ENCODE measurements around the gene PARVG.
A peak's percentile ranks its signal among the peaks of the same experiment; 100 is the strongest.

PARVG gene

GRCh38 chr22:44192816-44193534 lies 12.2 kb downstream of the PARVG start:
- no peak overlapping the region for H3K4me3 ChIP-seq (ENCODE audit: low read length)
- no peaks in the 10 kb centered on the region for H3K79me2 ChIP-seq (ENCODE audit: control insufficient read depth, low read length)
- no peaks in the 10 kb centered on the region for H3K9me2 ChIP-seq (replicated peaks; ENCODE audit: control insufficient read depth, low read length)
- H3K4me2 ChIP-seq (ENCODE audit: low read length) = no peak overlapping the region
- H3K27ac ChIP-seq (ENCODE audit: low read depth, low read length) = no peak overlapping the region
- no peaks in the 10 kb centered on the region for H3K9me3 ChIP-seq (ENCODE audit: control insufficient read depth, insufficient read depth, low read length)
- H3K36me3 ChIP-seq (ENCODE audit: control insufficient read depth, low read length) = no peaks in the 10 kb centered on the region
- H4K20me1 ChIP-seq (ENCODE audit: control insufficient read depth, insufficient read depth, low read depth, low read length) = no peaks in the 10 kb centered on the region
- H3K27me3 ChIP-seq (ENCODE audit: control insufficient read depth, low read length) = peaks cover 9% of the 10 kb centered on the region; the same call in 1 of the 2 replicates
- no peaks in the 10 kb centered on the region for H3F3A ChIP-seq (ENCODE audit: control insufficient read depth, insufficient read depth)
- TF ChIP-seq CTCF (IDR thresholded peaks at IDR 0.05; ENCODE audit: low read depth, low read length, poor library complexity, severe bottlenecking) = no peak
- no peak for TF ChIP-seq EZH2phosphoT487 (IDR thresholded peaks at IDR 0.05; ENCODE audit: borderline replicate concordance, low read length)
- H3K4me1 ChIP-seq (ENCODE audit: control insufficient read depth, low read length) = peaks cover 60% of the 10 kb centered on the region

DNA sequence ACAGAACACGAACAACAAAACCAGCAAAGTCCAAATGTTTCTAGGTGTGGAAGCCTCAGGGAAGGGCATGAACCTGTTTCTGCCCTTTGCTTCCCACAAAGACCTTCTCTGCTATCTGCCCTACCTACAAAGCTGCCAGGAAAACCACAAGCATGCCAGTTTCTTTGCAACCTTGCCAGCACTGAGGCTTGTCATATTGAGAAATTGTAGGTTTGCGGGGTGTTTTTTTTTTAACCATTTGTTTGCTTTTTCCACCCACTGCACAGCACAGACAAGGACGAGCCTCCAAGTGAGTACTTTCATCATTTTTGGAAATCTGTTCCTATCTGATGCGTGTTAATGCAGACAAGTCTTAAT lies 12.8 kb downstream of the PARVG start:
- H3K4me2 ChIP-seq (ENCODE audit: low read length) = no peak overlapping the region
- no peaks in the 10 kb centered on the region for H3K79me2 ChIP-seq (ENCODE audit: control insufficient read depth, low read length)
- no peaks in the 10 kb centered on the region for H3K9me2 ChIP-seq (replicated peaks; ENCODE audit: control insufficient read depth, low read length)
- no peaks in the 10 kb centered on the region for H3K36me3 ChIP-seq (ENCODE audit: control insufficient read depth, low read length)
- TF ChIP-seq EZH2phosphoT487 (IDR thresholded peaks at IDR 0.05; ENCODE audit: borderline replicate concordance, low read length) (no peak), CTCF (IDR thresholded peaks at IDR 0.05; ENCODE audit: low read depth, low read length, poor library complexity, severe bottlenecking) (no peak)
- H3K4me3 ChIP-seq (ENCODE audit: low read length) = no peak overlapping the region
- H3K9me3 ChIP-seq (ENCODE audit: control insufficient read depth, insufficient read depth, low read length) = no peaks in the 10 kb centered on the region
- peaks cover 9% of the 10 kb centered on the region; the same call in 1 of the 2 replicates for H3K27me3 ChIP-seq (ENCODE audit: control insufficient read depth, low read length)
- H4K20me1 ChIP-seq (ENCODE audit: control insufficient read depth, insufficient read depth, low read depth, low read length) = no peaks in the 10 kb centered on the region
- H3F3A ChIP-seq (ENCODE audit: control insufficient read depth, insufficient read depth) = no peaks in the 10 kb centered on the region
- H3K4me1 ChIP-seq (ENCODE audit: control insufficient read depth, low read length) = peaks cover 56% of the 10 kb centered on the region
- H3K27ac ChIP-seq (ENCODE audit: low read depth, low read length) = no peak overlapping the region

GRCh38 chr22:44194569-44194968 lies 13.8 kb downstream of the PARVG start:
- TF ChIP-seq CTCF (IDR thresholded peaks at IDR 0.05; ENCODE audit: low read depth, low read length, poor library complexity, severe bottlenecking) (no peak), EZH2phosphoT487 (IDR thresholded peaks at IDR 0.05; ENCODE audit: borderline replicate concordance, low read length) (no peak)
- no peaks in the 10 kb centered on the region for H3F3A ChIP-seq (ENCODE audit: control insufficient read depth, insufficient read depth)
- H3K79me2 ChIP-seq (ENCODE audit: control insufficient read depth, low read length) = no peaks in the 10 kb centered on the region
- peaks cover 9% of the 10 kb centered on the region; the same call in 1 of the 2 replicates for H3K27me3 ChIP-seq (ENCODE audit: control insufficient read depth, low read length)
- H3K9me3 ChIP-seq (ENCODE audit: control insufficient read depth, insufficient read depth, low read length) = no peaks in the 10 kb centered on the region
- no peak overlapping the region for H3K4me3 ChIP-seq (ENCODE audit: low read length)
- peaks cover 48% of the 10 kb centered on the region for H3K4me1 ChIP-seq (ENCODE audit: control insufficient read depth, low read length)
- no peak overlapping the region for H3K27ac ChIP-seq (ENCODE audit: low read depth, low read length)
- no peaks in the 10 kb centered on the region for H3K9me2 ChIP-seq (replicated peaks; ENCODE audit: control insufficient read depth, low read length)
- H3K36me3 ChIP-seq (ENCODE audit: control insufficient read depth, low read length) = no peaks in the 10 kb centered on the region
- H3K4me2 ChIP-seq (ENCODE audit: low read length) = peak overlapping the region; percentile 33; the same call in 1 of the 2 replicates
- H4K20me1 ChIP-seq (ENCODE audit: control insufficient read depth, insufficient read depth, low read depth, low read length) = no peaks in the 10 kb centered on the region
